GM12892 (cell line): ENCODE measurements around the gene NOSTRIN.

Experiments
- DNase-seq: peaks from one replicate; pipeline ENCODE4 v3.0.0; 2011; ENCODE audit not compliant: insufficient read length
- FAIRE-seq: peaks from 2 replicates; lab custom pipeline; 2011; peaks lifted over from hg19 to GRCh38; lab: Jason Lieb, UNC
- POLR2A ChIP-seq: IDR thresholded peaks from 2 replicates; pipeline ENCODE4 v1.6.1; 2011; ENCODE audit warnings: low read depth, low read length, control low read depth
- POLR2AphosphoS5 ChIP-seq: IDR thresholded peaks from 2 replicates; pipeline ENCODE4 v1.6.1; 2011; ENCODE audit warnings: low read depth, low read length, control low read depth
- TAF1 ChIP-seq: IDR thresholded peaks from 2 replicates; pipeline ENCODE4 v1.6.1; 2011; ENCODE audit warnings: low read depth, mild to moderate bottlenecking, control low read depth, low read length, borderline replicate concordance

The NOSTRIN gene

GRCh38 chr2:168796090-168796577 is 6.3 kb upstream of the NOSTRIN start:
- TF ChIP-seq POLR2AphosphoS5 (no peak), TAF1 (no peak), POLR2A (no peak)
- no peak for DNase-seq

GRCh38 chr2:168796583-168797285 is 5.7 kb upstream of the NOSTRIN start:
- FAIRE-seq (no peak), DNase-seq (no peak)
- TF ChIP-seq POLR2A (no peak), TAF1 (no peak), POLR2AphosphoS5 (no peak)

More at GRCh38 chr2:168796090-168796577, 6.3 kb upstream of the NOSTRIN start:
- no peak for FAIRE-seq

- FAIRE-seq = no peak
- DNase-seq = no peak
- TF ChIP-seq TAF1 (no peak), POLR2A (no peak), POLR2AphosphoS5 (no peak)
These were observed 5.2 kb upstream of the NOSTRIN start for GRCh38 chr2:168797286-168797655.

- TF ChIP-seq POLR2A = no peak
- TF ChIP-seq TAF1 = no peak
- no peak for TF ChIP-seq POLR2AphosphoS5
- FAIRE-seq (no peak), DNase-seq (no peak)
These were observed 4.2 kb upstream of the NOSTRIN start for GRCh38 chr2:168798076-168798887.

GRCh38 chr2:168798888-168799410 is 3.5 kb upstream of the NOSTRIN start:
- TF ChIP-seq TAF1 = no peak
- no peak for DNase-seq
- no peak for FAIRE-seq

- DNase-seq (no peak), FAIRE-seq (no peak)
- TF ChIP-seq TAF1 = no peak
- no peak for TF ChIP-seq POLR2A
- TF ChIP-seq POLR2AphosphoS5 = no peak
These were observed 966 bp upstream of the NOSTRIN start for GRCh38 chr2:168801471-168801870.

GRCh38 chr2:168802859-168803725 is 655 bp downstream of the NOSTRIN start:
- TF ChIP-seq POLR2AphosphoS5 (no peak), POLR2A (no peak), TAF1 (no peak)
- FAIRE-seq = no peak
- DNase-seq = no peak

- no peak for FAIRE-seq
These were observed 1.8 kb downstream of the NOSTRIN start for GRCh38 chr2:168804214-168804613.

GRCh38 chr2:168805615-168806014 is 3.2 kb downstream of the NOSTRIN start:
- DNase-seq (no peak), FAIRE-seq (no peak)
- TF ChIP-seq POLR2AphosphoS5 (no peak), POLR2A (no peak), TAF1 (no peak)

More at GRCh38 chr2:168804214-168804613, 1.8 kb downstream of the NOSTRIN start:
- no peak for TF ChIP-seq TAF1
- TF ChIP-seq POLR2AphosphoS5 = no peak
- no peak for TF ChIP-seq POLR2A
- no peak for DNase-seq

GRCh38 chr2:168809537-168809936 is 7.1 kb downstream of the NOSTRIN start:
- DNase-seq = no peak
- TF ChIP-seq POLR2AphosphoS5 = no peak
- no peak for TF ChIP-seq POLR2A
- TF ChIP-seq TAF1 = no peak
- no peak for FAIRE-seq

- no peak for TF ChIP-seq POLR2AphosphoS5
- no peak for TF ChIP-seq POLR2A
- TF ChIP-seq TAF1 = no peak
These were observed 7.8 kb downstream of the NOSTRIN start for GRCh38 chr2:168810235-168810634.

More at GRCh38 chr2:168810235-168810634, 7.8 kb downstream of the NOSTRIN start:
- no peak for DNase-seq
- no peak for FAIRE-seq
